ENCODE measurements around the gene VWA5B1.

- TF ChIP-seq CTCF (IDR thresholded peaks at IDR 0.05 in 8 of 11, conservative IDR thresholded peaks at IDR 0.05 in 3 of 11) (no peak), POLR2AphosphoS5 (IDR thresholded peaks at IDR 0.05) (no peak)
Measured at GRCh38 chr1:20350421-20350820, 59.7 kb downstream of the VWA5B1 start.

All from spleen (tissue), 7 donors.